Karpas-422 (cell line): Measurements from ENCODE around the gene AK8. TPM values are rescaled to one million over a fixed set of nuclear protein-coding genes. Genes with fewer than 3 reads are reported as not detected.

Experiments used
- DNase-seq: peaks from one replicate; pipeline ENCODE4 v3.0.0-alpha.2; 2015
- H2AFZ ChIP-seq: fragments of 200-600 bp; sonication (generic); 2 replicates; pipeline ENCODE4 v1.6.1; 2014; ENCODE audit warnings: antibody characterized with exemption, low read length, mixed read lengths
- H3K27ac ChIP-seq: fragments of 200-600 bp; sonication (generic); 2 replicates; pipeline ENCODE4 v1.5.1; 2014; ENCODE audit warnings: mild to moderate bottlenecking, low read length, moderate library complexity
- H3K27me3 ChIP-seq: fragments of 200-600 bp; sonication (generic); 2 replicates; pipeline ENCODE4 v1.6.1; 2014; ENCODE audit warnings: low read length, mixed read lengths
- H3K36me3 ChIP-seq: fragments of 200-600 bp; sonication (generic); 2 replicates; pipeline ENCODE4 v1.6.1; 2014; ENCODE audit warnings: low read length, mixed read lengths; ENCODE audit not compliant: insufficient read depth
- H3K4me1 ChIP-seq: fragments of 200-600 bp; sonication (generic); 2 replicates; pipeline ENCODE4 v1.6.1; 2014; ENCODE audit warnings: mild to moderate bottlenecking, low read length, mixed read lengths
- H3K4me2 ChIP-seq: fragments of 200-600 bp; sonication (generic); 2 replicates; pipeline ENCODE4 v1.6.1; 2014; ENCODE audit warnings: low read length, low read depth, mild to moderate bottlenecking; ENCODE audit not compliant: poor library complexity, severe bottlenecking
- H3K4me3 ChIP-seq: fragments of 200-600 bp; sonication (generic); 2 replicates; pipeline ENCODE4 v1.5.1; 2014; ENCODE audit warnings: mild to moderate bottlenecking, antibody characterized with exemption, low read length, mixed read lengths
- H3K79me2 ChIP-seq: fragments of 200-600 bp; sonication (generic); 2 replicates; pipeline ENCODE4 v1.6.1; 2014; ENCODE audit warnings: mild to moderate bottlenecking, low read length, mixed read lengths
- H3K9ac ChIP-seq: fragments of 200-600 bp; sonication (generic); 2 replicates; pipeline ENCODE4 v1.6.0; 2014; ENCODE audit warnings: low read length
- H3K9me2 ChIP-seq: fragments of 200-600 bp; sonication (generic), shearing (Covaris generic); replicated peaks from 2 replicates; pipeline ENCODE4 v1.6.0; 2014; ENCODE audit warnings: mild to moderate bottlenecking, low read length, moderate library complexity; ENCODE audit not compliant: insufficient read depth
- H3K9me3 ChIP-seq: fragments of 300-700, 200-600 bp; sonication (generic); 2 replicates; pipeline ENCODE4 v1.6.1; 2014; ENCODE audit warnings: low read length, mixed read lengths
- H4K20me1 ChIP-seq: fragments of 200-600 bp; sonication (generic); 2 replicates; pipeline ENCODE4 v1.6.1; 2014; ENCODE audit warnings: mild to moderate bottlenecking, antibody characterized with exemption, low read length, low read depth; ENCODE audit not compliant: insufficient read depth
- total RNA-seq: library from RNA; depleted of rRNA; stranded (reverse); fragments of >200 nt; shearing (Covaris generic); gene quantifications from 2 replicates; pipeline ENCODE4 v1.2.3, GENCODE V29; 2014; ENCODE audit warnings: low replicate concordance; rRNA removed

Gene AK8
- total RNA-seq = 1.3 TPM in 1 of 2 replicates, not detected in the other

DNA sequence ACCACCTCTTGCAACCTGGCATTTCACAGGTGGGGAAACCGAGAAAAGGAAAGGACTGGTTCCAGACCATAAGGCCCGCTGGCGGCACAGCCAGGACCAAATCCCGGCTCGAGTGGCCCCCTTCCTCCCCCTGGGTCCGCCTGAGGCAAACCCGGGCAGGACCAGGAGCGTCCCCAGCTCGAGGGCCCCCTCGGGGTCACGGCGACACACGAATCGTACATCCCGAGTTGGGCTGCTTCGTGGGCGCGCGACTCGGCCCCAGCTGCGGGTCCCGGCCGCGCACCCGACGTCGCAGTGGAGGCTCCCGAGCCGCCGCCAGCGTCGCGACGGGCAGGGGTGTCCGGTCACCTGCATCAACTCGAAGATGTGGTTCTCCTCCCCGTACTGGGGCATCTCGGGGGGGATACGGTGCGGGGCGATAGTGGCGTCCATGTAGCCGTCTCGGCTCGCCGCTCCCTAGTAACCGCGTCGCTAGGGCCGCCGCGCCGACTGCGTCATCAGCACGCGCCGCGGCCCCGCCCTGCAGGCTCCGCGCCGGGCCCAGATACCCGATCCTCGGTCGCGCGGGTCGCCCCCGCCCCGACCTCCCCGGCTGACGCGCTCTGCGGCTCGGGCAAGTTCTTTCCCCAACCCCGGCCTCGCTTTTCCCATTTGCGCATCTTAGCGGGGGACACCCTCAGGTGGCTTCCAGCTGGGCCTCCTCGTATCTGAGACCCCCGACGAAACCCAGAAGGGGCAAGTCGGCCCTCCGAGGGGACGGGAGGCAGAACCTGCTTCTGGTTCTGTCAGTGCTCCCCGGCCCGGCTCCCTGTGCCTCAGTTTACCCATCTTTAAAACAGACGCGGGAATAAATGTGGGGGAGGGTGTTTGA is at the start of gene AK8:
Gene AK8 (minus strand): TSS at position 461 of the 871 bp plus-strand sequence. CDS start 29 bp downstream, at position 432.
- H3K4me1 ChIP-seq = peaks cover 17% of the 10 kb centered on the region
- no peaks in the 10 kb centered on the region for H3K9me2 ChIP-seq
- peak within 1 kb of the TSS; percentile 98 for H3K4me2 ChIP-seq
- H3K9me3 ChIP-seq = no peaks in the 10 kb centered on the region
- peak; percentile 92 for DNase-seq
- no peaks in the 10 kb centered on the region for H4K20me1 ChIP-seq
- no peak within 1 kb of the TSS for H3K27ac ChIP-seq
- H3K36me3 ChIP-seq = no peaks in the 10 kb centered on the region
- peak within 1 kb of the TSS; percentile 99 for H2AFZ ChIP-seq
- H3K4me3 ChIP-seq = peak within 1 kb of the TSS; percentile 96
- H3K27me3 ChIP-seq = no peaks in the 10 kb centered on the region
- H3K9ac ChIP-seq = peak within 1 kb of the TSS; percentile 93
- no peaks in the 10 kb centered on the region for H3K79me2 ChIP-seq

GRCh38 chr9:132927704-132928103 is 49.6 kb upstream of the AK8 start:
- no peaks in the 10 kb centered on the region; the same call in 1 of the 2 replicates for H3K4me1 ChIP-seq
- DNase-seq = no peak
- no peak overlapping the region for H3K9ac ChIP-seq
- H3K9me2 ChIP-seq = peaks cover 11% of the 10 kb centered on the region
- no peak overlapping the region for H3K4me3 ChIP-seq
- H2AFZ ChIP-seq = no peak overlapping the region
- no peaks in the 10 kb centered on the region for H4K20me1 ChIP-seq
- H3K79me2 ChIP-seq = peaks cover 21% of the 10 kb centered on the region
- H3K36me3 ChIP-seq = peaks cover 45% of the 10 kb centered on the region; the same call in 1 of the 2 replicates
- no peak overlapping the region for H3K27ac ChIP-seq
- H3K4me2 ChIP-seq = no peak overlapping the region
- H3K9me3 ChIP-seq = no peaks in the 10 kb centered on the region
- H3K27me3 ChIP-seq = no peaks in the 10 kb centered on the region

DNA sequence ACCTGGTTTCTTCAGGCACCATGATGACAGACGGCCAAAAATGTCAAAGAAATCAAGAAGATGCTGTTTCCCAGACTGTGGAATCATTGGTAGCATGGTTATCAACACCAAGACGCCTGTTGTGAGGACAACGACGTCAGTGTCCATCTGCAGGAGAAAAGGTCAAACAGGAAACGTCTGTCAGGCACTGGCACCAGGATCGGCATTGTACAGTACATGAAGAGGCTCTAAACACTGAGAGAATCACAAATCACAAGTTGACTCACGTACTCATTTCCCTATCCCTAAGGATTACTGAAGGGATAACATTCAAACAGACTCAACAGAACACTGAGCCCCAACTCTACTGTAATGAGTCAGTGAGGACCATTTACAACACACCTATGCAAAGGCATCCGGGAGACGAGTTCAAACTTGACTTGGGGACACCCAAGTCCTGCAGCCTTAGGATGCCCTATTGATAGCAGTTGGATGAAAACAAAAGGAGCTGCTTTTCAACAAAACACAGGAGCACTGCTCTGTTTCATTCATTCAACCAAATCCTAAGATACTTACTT is 45.3 kb upstream of the AK8 start:
- Histone ChIP-seq H3K79me2 (0 out of 2 replicates have a peak, but pooled peaks cover 3% of the 10 kb centered on the region), H4K20me1 (no peaks in the 10 kb centered on the region), H3K4me1 (no peaks in the 10 kb centered on the region; the same call in 1 of the 2 replicates), H3K27ac (no peak overlapping the region), H3K9me3 (no peaks in the 10 kb centered on the region), H3K9me2 (no peaks in the 10 kb centered on the region), H3K4me3 (no peak overlapping the region), H3K9ac (no peak overlapping the region), H3K36me3 (peaks cover 65% of the 10 kb centered on the region), H2AFZ (no peak overlapping the region), H3K27me3 (no peaks in the 10 kb centered on the region), H3K4me2 (no peak overlapping the region)
- DNase-seq = no peak

- H4K20me1 ChIP-seq = no peaks in the 10 kb centered on the region
- H3K4me3 ChIP-seq = no peak overlapping the region
- no peak for DNase-seq
- no peak overlapping the region for H3K27ac ChIP-seq
- H3K4me1 ChIP-seq = no peaks in the 10 kb centered on the region; the same call in 1 of the 2 replicates
- H3K27me3 ChIP-seq = no peaks in the 10 kb centered on the region
- no peak overlapping the region for H3K4me2 ChIP-seq
- H3K9ac ChIP-seq = no peak overlapping the region
- H3K36me3 ChIP-seq = peaks cover 63% of the 10 kb centered on the region
- H3K9me2 ChIP-seq = no peaks in the 10 kb centered on the region
- no peak overlapping the region for H2AFZ ChIP-seq
- H3K9me3 ChIP-seq = no peaks in the 10 kb centered on the region
- H3K79me2 ChIP-seq = no peaks in the 10 kb centered on the region
These were observed 41.7 kb upstream of the AK8 start for GRCh38 chr9:132919614-132920268.

- H3K9me3 ChIP-seq = no peaks in the 10 kb centered on the region
- no peak for DNase-seq
- no peak overlapping the region for H3K9ac ChIP-seq
- no peak overlapping the region for H2AFZ ChIP-seq
- no peak overlapping the region for H3K4me2 ChIP-seq
- no peaks in the 10 kb centered on the region for H3K27me3 ChIP-seq
- H3K79me2 ChIP-seq = no peaks in the 10 kb centered on the region
- H3K4me3 ChIP-seq = no peak overlapping the region
- H4K20me1 ChIP-seq = no peaks in the 10 kb centered on the region
- no peaks in the 10 kb centered on the region for H3K4me1 ChIP-seq
- H3K36me3 ChIP-seq = peaks cover 38% of the 10 kb centered on the region
- no peaks in the 10 kb centered on the region for H3K9me2 ChIP-seq
- H3K27ac ChIP-seq = no peak overlapping the region
These were observed 36.8 kb upstream of the AK8 start for GRCh38 chr9:132914924-132915323.

- no peaks in the 10 kb centered on the region for H3K9me2 ChIP-seq
- H3K4me2 ChIP-seq = no peak overlapping the region
- no peak overlapping the region for H3K4me3 ChIP-seq
- no peaks in the 10 kb centered on the region for H4K20me1 ChIP-seq
- H3K9ac ChIP-seq = no peak overlapping the region
- H2AFZ ChIP-seq = no peak overlapping the region
- no peaks in the 10 kb centered on the region for H3K27me3 ChIP-seq
- H3K79me2 ChIP-seq = no peaks in the 10 kb centered on the region
- H3K27ac ChIP-seq = no peak overlapping the region
- DNase-seq = no peak
- H3K36me3 ChIP-seq = peaks cover 28% of the 10 kb centered on the region; the same call in 1 of the 2 replicates
- H3K4me1 ChIP-seq = no peaks in the 10 kb centered on the region
- no peaks in the 10 kb centered on the region for H3K9me3 ChIP-seq
These were observed 34.0 kb upstream of the AK8 start for GRCh38 chr9:132912131-132912530.

- H3K27ac ChIP-seq = no peak overlapping the region
- H3K4me1 ChIP-seq = no peaks in the 10 kb centered on the region
- no peak overlapping the region for H3K4me3 ChIP-seq
- H4K20me1 ChIP-seq = no peaks in the 10 kb centered on the region
- H3K4me2 ChIP-seq = no peak overlapping the region
- no peaks in the 10 kb centered on the region for H3K79me2 ChIP-seq
- no peaks in the 10 kb centered on the region for H3K9me3 ChIP-seq
- peaks cover 16% of the 10 kb centered on the region; the same call in 1 of the 2 replicates for H3K36me3 ChIP-seq
- no peaks in the 10 kb centered on the region for H3K9me2 ChIP-seq
- no peak overlapping the region for H2AFZ ChIP-seq
- H3K9ac ChIP-seq = no peak overlapping the region
- no peaks in the 10 kb centered on the region for H3K27me3 ChIP-seq
- DNase-seq = no peak
These were observed 32.3 kb upstream of the AK8 start for GRCh38 chr9:132910376-132910775.

- Histone ChIP-seq H3K9me3 (no peaks in the 10 kb centered on the region), H3K4me2 (no peak overlapping the region), H2AFZ (no peak overlapping the region), H3K79me2 (no peaks in the 10 kb centered on the region), H3K9ac (no peak overlapping the region), H3K4me3 (no peak overlapping the region), H3K4me1 (no peaks in the 10 kb centered on the region), H3K27me3 (no peaks in the 10 kb centered on the region), H3K36me3 (peaks cover 15% of the 10 kb centered on the region; the same call in 1 of the 2 replicates), H4K20me1 (no peaks in the 10 kb centered on the region), H3K9me2 (no peaks in the 10 kb centered on the region), H3K27ac (no peak overlapping the region)
- DNase-seq = no peak
These were observed 31.2 kb upstream of the AK8 start for GRCh38 chr9:132909311-132909710.
